ENCODE data around the gene UBE4B.
"Not testable (repeated sequence)": the region's sequence is repeated elsewhere in the genome, so short reads cannot be mapped to it uniquely, and the experiment has no call there.

The UBE4B gene

DNA sequence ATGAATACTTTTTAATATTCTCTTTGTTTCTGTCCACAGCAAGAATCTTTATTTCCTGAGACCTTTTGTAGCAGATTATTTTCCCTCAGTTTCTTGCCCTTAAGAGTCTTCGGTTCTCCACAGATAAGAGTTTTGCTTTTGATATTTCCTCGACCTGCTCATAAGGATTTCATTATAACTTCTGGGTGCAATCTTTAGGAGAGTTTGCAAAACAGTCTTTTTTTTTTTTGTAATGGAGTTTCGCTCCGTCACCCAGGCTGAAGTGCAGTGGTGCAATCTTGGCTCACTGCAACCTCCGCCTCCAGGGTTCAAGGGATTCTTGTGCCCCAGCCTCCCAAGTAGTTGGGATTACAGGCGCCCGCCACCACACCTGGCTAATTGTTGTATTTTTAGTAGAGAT is 10.1 kb upstream of the UBE4B start:
- no peak for TF ChIP-seq POLR2A (IDR thresholded peaks at IDR 0.05; ENCODE audit: low read depth, low read length)
- no peak for DNase-seq (ENCODE audit: insufficient read length, low spot score)
- no peak for FAIRE-seq

DNA sequence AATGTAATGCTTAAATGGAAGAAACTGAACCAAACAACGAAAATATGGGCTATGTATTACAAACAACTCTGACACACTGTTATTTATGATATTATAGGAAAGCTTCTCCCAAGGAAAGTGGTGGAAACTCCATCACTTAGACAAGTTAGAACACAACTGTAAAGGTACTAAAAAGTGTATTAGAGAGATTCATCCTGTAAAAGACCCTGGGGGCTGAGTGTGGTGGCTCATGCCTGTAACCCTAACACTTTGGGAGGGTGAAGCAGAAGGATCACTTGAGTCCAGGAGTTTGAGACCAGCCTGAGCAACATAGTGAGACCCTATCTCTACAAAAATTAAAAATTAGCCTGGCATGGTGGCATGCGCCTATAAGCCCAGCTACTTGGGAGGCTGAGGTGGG is 7.4 kb upstream of the UBE4B start:
- DNase-seq (ENCODE audit: insufficient read length, low spot score), result no peak
- no peak for FAIRE-seq
- no peak for TF ChIP-seq POLR2A (IDR thresholded peaks at IDR 0.05; ENCODE audit: low read depth, low read length)

DNA sequence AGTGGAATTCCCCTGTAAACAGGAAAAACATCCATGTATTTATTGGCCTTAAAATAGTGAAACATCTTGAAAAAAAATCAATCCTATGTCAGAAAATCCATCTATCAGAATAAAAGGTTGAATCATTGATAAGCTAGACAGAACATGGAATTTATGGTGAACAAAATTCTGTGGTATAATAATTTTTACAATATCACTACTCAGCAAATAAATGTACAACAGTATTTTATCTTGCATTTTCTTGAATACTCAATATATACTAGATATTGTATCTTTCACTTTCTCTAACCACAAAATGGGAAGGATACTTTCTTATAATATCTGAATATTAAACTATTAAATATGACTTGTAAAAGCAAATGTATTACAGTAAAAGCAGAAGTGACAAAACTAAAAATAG is 5.7 kb upstream of the UBE4B start:
- DNase-seq (ENCODE audit: insufficient read length, low spot score) (no peak), FAIRE-seq (no peak)
- TF ChIP-seq POLR2A (IDR thresholded peaks at IDR 0.05; ENCODE audit: low read depth, low read length), result no peak

DNA sequence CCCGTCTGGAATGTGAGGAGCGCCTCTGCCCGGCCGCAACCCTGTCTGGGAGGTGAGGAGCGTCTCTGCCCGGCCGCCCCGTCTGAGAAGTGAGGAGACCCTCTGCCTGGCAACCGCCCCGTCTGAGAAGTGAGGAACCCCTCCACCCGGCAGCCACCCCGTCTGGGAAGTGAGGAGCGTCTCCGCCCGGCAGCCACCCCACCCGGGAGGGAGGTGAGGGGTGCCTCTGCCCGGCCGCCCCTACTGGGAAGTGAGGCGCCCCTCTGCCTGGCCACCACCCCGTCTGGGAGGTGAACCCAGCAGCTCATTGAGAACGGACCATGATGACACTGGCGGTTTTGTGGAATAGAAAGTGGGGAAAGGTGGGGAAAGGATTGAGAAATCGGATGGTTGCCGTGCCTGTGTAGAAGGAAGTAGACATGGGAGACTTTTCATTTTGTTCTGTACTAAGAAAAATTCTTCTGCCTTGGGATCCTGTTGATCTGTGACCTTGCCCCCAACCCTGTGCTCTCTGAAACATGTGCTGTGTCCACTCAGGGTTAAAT is 3.7 kb upstream of the UBE4B start:
- FAIRE-seq; DNase-seq (ENCODE audit: insufficient read length, low spot score): not testable (repeated sequence)

DNA sequence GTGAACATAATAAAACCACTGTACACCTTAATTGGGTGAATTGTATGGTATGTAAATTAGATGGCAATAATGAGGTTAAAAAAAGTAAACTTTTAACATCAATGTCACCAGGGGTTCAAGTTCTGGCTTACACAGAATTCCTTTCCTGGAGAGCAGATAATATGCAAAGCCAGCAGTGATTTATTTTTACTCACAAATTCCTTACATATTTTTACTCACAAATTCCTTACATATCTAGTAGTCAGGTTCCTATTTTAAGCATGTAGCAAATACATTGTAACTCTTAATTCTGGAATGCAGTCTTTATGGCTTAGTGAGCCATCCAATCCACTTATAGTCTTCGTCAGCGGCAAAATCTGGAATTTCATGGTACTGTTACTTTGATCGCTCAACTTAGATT is 1.3 kb upstream of the UBE4B start:
- no peak for TF ChIP-seq POLR2A (IDR thresholded peaks at IDR 0.05; ENCODE audit: low read depth, low read length)
- no peak for FAIRE-seq
- peak; percentile 24 for DNase-seq (ENCODE audit: insufficient read length, low spot score)

DNA sequence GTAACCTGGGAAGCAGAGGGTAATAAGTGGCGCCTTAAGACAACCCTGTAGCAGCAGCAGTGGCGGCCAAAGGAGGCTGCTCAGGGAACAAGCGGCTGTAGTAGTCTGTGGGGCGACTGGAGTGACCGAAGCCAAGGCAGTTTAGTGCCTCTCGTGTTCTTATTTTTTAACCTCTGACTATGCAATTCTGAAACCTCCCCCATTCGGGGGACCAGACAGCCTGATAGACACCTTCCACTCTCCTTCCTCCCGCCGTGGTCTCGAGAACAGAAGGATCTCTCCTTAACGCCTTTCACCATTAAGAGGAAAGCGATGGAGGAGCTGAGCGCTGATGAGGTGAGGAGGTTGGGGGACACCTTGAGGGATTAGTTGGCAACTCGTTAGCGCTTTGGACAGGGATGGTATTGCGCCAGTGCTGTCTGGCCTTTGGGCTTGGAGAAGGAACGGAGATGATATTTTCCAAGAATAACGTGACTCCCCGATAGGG is 644 bp downstream of the UBE4B start:
- no peak for TF ChIP-seq POLR2A (IDR thresholded peaks at IDR 0.05; ENCODE audit: low read depth, low read length)
- DNase-seq (ENCODE audit: insufficient read length, low spot score) (peak; percentile 10), FAIRE-seq (no peak)

DNA sequence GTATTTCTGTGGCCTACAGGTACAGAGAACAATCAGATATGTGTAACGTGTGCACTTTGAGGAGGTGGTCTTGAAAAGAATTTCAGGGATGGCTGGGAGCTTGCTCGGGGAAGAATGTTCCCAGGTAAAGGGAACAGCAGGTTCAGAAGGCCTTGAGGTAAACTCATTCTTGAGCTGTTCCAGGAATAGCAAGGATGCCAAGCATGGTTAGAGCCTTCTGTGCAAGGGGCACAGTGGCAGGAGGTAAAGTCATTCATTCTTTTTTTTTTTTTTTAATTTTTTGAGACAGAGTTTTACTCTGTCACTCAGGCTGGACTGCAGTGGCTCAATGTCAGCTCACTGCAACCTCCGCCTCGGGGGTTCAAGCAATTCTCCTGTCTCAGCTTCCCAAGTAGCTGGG is 10.0 kb downstream of the UBE4B start:
- FAIRE-seq, result no peak
- no peak for TF ChIP-seq POLR2A (IDR thresholded peaks at IDR 0.05; ENCODE audit: low read depth, low read length)
- no peak for DNase-seq (ENCODE audit: insufficient read length, low spot score)

DNA sequence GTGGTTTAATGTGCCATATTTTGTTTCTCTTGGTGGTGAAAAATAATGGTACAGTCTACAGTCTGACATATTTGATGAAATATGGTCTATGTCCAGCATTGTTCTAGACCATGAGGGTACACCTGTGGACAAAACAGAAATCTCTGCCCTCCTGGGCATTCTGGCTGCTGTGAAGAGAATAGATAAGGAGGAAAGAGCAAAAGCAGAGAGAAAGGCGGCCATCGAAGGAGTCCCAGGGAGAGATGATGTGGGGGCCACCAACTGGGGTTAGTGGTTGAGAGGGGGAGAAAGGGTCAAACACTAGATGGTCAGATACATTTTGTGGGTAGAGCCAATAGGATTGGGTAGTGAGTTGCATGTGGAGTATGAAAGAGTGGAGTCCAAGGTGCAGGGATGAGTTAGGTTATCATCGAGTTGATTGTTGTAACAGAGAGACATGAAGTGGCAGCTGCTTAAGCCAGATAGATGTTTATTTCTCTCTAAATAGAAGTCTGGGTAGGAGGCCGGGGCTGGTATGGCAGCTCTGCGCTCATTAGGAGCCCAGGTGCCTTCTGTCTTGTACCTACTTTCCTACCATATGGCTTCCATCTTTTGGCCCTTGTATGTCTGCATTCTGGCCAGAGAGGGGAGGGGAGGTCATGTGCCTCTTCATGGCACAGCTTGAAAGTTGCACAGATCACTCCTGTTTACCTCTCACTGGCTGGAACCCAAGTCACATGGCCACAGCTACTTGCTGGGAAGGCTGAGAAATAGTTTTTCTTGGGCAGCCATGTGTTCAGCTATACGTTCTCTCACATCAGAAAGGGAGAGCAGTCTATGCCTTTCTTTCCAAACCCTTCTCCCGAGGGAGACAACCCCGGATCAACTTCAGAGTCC is 13.0 kb downstream of the UBE4B start:
- DNase-seq (ENCODE audit: insufficient read length, low spot score) (no peak), FAIRE-seq (no peak)
- TF ChIP-seq POLR2A (IDR thresholded peaks at IDR 0.05; ENCODE audit: low read depth, low read length), result no peak

DNA sequence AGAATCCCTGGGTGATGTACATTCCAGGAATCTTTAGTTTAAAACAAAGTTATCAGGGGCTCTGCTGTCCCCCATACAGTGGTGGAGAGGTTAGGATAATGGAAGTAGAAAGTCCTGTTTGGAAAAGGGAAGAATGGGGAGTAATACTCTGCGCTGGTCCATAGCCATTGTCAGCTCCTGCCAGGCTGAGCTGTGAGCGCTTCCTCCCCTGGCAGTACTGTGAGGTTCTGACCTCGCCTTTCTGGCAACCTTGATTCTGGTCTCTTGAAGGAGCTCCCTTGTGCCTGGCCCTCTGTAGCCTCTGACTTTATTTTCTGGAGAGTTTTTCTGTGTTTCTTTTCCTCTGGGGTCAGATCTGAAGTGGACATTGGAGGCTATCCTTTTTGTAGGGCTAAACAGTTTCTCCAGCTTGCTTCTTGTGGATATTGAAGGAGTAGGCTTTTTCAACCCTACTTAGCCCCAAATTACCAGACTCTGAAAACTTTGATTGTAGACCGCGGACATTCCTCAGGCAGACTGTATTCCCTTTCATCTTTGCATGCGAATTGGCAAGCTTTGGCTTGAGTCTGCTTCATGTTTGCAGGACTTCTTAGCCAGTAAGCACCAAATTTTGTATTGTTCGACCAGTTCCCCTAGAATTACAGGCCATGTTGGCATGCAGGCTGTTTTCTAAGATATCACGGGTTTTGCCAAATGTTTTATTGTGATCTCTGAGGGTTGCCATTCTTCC is 13.8 kb downstream of the UBE4B start:
- no peak for FAIRE-seq
- no peak for TF ChIP-seq POLR2A (IDR thresholded peaks at IDR 0.05; ENCODE audit: low read depth, low read length)

DNA sequence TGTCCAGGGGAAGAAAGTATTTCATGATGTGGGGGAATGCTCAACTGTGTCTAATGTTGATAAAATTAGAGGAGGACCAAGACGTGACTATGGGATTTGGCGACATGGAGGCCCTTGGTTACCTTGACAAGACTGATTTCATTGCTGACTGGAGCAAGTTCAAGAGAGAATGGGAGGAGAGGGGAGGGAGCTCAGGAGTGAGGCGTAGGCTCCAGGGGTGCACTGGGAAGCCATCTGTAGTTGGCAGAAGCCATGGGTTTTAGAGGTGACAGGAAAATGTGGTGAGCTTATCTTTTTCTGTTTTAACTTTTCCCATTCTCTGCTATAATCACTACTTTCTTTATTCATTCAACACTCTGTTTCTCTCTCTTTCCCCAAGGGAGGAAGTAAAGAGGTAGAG is 15.8 kb downstream of the UBE4B start:
- TF ChIP-seq POLR2A (IDR thresholded peaks at IDR 0.05; ENCODE audit: low read depth, low read length), result no peak
- DNase-seq (ENCODE audit: insufficient read length, low spot score) (no peak), FAIRE-seq (no peak)

More for the DNA sequence above, 13.8 kb downstream of the UBE4B start:
- no peak for DNase-seq (ENCODE audit: insufficient read length, low spot score)

DNA sequence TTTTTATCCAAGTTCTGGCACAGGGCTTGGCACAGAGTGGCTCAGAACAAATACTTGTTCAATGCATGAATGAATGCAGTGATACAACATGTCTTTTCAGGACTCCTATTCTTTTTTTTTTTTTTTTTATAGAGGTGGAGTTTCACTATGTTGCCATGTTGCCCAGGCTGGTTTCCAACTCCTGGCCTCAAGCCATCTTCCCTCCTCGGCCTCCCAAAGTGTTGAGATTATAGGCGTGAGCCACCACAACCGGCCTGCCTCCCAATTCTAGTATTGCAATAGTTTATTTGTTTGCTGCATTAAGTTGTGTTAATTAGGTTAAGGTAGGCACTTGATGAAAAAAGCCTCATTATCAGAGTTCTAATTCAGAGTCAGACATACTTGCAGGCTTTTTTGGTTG is 17.9 kb downstream of the UBE4B start:
- DNase-seq (ENCODE audit: insufficient read length, low spot score) (no peak), FAIRE-seq (no peak)
- TF ChIP-seq POLR2A (IDR thresholded peaks at IDR 0.05; ENCODE audit: low read depth, low read length), result no peak

DNA sequence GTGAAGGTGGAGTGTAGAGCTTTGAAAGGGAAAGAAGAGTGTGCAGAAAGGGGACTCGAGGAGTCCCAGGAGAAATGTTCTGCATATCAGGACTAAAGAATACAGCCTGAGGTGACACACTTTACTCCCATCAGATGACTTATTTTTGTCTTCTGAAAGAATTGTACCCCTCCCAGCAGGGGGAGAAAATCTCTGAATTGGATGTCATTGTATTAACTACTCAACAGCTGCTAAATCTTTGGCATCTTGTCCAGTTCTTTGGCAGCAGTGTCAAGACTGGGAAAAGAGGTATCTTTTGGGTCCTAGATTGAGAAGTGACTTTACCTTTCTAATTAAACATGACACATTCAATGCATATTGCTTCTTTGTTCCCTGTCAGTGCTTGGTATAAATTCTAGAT is 18.9 kb downstream of the UBE4B start:
- DNase-seq (ENCODE audit: insufficient read length, low spot score) (no peak), FAIRE-seq (no peak)
- TF ChIP-seq POLR2A (IDR thresholded peaks at IDR 0.05; ENCODE audit: low read depth, low read length), result no peak

DNA sequence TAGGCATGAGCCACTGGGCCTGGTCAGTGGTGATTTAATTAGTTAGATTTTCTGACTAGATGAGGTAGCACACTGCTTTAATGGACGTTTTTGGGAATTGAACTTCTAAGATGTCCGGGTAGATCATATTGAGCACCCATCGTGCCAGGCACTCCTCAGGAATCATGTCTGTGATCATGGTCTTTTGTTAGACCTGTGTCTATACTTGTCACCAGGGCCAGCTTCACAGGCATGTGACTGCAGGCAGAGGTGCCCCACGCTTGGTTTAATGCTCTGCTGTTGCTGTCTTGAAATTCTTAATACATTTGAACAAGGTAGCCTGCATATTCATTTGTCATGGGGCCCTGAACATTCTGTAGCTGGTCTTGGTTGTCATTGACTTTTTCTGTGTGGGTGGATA is 19.6 kb downstream of the UBE4B start:
- no peak for TF ChIP-seq POLR2A (IDR thresholded peaks at IDR 0.05; ENCODE audit: low read depth, low read length)
- DNase-seq (ENCODE audit: insufficient read length, low spot score), result no peak
- FAIRE-seq, result no peak

DNA sequence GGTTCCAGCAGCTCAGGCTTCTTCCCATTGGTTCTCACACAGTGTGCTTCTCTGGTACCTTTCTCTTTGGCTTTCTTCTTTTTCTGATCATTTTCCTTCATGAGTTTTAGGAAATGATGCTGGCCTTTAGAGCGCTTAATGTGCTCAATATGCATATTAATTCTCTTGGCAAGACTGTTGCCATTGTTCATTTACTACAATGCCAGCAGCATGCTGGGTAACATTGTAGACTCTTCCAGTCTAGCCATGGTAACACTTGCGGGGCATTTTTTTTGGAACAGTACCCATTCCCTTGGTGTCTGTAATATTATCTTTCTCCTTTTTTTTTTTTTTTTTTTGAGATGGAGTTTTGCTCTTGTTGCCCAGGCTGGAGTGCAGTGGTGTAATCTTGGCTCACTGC is 21.7 kb downstream of the UBE4B start:
- FAIRE-seq (no peak), DNase-seq (ENCODE audit: insufficient read length, low spot score) (no peak)
- TF ChIP-seq POLR2A (IDR thresholded peaks at IDR 0.05; ENCODE audit: low read depth, low read length), result no peak

Data from H54 (cell line).